GM18499 (cell line): ENCODE data around the gene SPATA32.

Experiments
- ATAC-seq: cut with Tn5 transposase; IDR thresholded peaks from one replicate; pipeline ENCODE4 v1.9.1; 2021; ENCODE audit warnings: moderate number of reproducible peaks; ENCODE audit not compliant: insufficient read depth, unreplicated experiment

Gene SPATA32

DNA sequence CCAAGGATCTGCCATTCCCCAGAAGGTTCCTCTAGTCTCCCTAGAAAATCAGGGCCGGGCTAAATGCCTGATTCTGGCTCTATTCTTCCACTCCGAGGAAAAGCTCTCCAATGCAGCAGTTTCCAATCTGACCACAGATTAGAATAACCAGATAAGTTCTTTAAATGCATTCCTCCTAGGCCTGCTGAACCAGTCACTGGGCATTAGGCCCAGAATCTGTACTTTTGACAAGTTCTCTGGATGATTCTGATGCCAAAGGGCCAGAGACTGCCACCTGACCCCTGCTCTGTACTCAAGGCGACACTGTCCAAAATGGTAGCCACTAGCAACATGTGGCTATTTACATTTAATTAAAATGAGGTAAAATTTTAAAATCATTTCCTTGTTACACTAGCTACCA, 32.6 kb upstream of the SPATA32 start:
- ATAC-seq = no peak

DNA sequence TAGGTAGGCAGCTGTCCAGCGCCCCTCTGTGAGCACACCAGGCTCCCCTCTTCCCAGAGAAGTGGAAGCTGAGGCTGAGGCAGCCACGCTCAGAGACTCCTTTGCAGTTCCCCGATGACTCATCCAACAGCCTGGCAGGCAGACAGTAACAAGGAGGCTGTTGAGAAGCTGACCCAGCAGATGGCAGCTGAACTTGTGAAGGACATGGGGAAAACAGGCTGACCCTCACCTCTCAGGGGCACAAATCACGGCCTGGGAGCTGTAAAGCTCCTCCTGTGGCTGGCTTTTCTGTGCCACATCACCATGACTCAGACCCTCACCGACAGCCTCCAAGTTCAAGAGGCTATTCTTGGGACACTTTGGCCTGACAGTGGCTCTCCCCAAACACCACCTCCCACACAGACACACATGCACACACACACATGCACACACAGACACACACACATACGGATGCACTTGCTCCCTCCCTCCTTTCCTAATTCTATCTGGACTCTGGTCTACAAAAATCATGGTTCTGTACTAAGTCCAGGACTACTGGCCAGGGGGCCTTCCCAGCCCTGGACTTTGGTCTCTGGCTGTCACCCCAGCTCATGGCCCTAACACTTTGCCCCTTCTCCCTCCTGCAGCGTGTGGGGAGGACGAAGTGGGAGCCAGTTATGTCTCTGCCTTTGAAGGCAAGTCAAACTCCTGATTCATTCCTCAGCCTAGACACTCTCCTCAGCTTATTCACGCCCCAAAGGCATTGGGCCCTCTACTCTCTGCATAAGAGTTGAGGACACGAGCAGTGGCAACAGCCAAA, 31.7 kb upstream of the SPATA32 start:
- no peak for ATAC-seq

DNA sequence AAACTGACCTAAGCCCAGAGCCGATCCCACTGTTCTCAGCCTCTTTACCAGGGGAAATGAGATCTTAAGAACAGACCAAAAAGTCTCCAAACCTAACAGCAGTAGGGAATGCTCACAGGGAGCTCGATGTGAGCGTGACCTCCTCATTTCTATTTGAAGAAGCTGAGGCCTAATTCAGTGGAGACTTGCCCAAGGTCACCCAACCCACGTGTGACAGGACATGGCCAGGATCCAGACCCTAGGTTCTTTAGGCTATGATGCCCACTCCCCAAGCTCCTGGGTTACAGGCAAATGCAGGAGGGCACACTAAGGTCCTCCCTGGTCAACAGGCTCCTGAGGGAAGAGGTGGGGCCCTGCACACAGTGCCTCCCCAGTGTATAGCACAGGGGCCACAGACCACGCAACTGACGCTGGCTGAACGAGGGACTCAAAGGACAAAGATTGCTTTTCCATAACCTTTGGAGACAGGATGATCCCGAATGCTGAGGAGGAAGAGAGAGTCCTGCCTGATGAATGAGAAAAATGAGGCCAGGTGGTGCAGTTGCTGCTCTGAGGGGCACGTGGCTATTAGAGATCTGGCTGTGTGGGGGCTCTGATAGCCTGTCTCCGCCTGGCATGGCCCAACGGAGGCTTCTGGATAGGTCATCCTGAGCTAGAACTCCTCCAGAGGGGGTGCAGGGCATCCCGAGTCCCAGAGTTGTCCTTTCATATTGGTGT, 31.0 kb upstream of the SPATA32 start:
- ATAC-seq = no peak

DNA sequence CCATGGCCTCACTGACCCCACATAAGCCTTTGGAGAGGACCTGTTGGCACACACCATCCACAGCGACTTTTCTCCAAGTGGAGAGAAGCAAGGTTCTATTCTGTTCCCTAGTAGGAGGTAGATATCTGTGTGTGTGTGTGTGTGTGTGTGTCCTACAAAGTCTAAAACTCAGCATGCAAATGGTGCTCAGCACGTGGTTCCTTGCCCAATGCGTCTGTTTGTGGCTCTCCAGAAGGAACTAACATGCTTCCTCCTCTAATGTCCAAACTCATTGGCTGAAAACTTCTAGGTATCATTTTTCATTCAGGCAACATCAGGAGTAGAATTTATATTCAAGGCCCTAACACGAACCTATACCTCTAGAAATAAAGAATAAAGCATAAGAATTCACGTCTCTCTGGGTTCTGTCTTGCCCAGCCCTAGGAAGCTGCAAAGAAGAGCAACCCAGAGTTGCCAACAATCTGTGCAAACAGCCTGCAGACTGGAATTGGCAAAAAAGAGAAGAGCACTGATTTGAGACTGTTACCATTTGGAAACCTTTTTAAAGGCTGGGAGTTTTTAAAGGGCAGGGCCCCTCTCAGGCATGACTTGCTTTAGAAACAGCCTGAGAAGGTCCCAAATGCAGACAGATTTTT, 29.4 kb upstream of the SPATA32 start:
- no peak for ATAC-seq

DNA sequence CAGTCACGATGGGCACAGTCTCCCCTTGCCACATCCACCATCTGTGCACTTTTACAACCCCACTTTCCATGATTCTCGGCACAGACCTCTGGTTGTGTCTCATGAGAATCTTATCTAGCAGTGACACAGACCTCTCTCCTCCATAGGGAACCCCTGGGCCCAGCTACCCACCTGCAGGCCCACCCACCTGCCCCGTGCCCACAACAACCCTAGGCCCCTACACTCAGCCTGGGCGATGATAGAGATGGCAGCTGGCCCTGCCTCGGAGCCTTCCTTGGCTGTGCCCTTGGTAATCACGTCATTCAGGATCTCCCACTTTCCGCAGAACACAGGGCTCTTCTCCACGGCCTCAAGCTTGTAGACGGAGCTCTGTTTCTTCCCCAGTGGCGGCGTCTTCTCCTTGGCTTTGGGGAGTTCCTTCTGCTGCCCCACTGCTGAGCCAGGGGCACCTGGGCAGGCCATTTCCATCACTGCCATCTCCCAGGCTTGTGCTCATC, 28.4 kb upstream of the SPATA32 start:
- no peak for ATAC-seq

DNA sequence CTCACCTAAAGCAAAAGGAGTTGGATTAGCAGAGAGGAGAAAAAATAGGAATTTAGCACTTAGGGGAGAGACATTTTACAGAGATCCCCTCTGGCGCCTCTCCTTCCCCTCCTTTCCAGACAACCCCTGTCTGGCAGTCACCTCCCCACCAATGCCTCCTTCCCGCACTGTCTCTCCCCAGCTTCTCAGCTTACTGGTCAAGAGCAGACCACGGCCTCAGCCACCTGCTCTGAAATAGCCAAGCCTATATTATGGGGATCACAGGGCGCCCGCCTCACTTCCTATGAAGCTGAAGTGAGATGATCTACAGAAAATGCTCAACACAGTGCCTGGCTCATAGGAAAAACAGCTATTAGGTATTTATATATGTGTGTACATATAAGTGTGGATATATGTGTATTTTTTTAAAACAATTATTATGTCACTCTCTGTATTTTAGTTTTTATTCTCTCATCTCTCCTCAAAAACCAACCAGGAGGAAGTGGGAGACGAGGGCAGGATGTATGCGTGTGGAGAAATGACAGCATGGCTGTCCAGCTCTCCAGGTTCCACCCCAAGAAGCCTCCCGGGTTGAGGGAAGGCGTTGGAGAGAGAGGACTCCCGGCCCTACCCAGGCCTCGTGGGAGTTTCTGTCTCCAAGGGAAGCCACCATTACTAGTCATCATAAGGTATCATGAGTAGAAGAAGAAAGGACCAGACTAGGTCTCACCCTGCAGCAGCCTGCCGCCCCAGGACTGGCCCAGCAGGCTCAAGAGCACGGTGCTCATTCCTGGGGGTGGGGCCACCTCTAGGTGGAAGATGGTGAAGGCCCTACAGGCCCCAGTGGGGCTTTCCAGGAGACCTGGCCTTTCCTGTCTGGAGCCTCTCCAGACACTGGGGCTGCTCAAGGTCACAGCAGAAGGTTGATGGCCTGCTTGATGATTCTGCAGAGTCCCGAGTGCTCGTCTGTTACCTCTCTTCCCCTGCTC, 27.7 kb upstream of the SPATA32 start:
- no peak for ATAC-seq

DNA sequence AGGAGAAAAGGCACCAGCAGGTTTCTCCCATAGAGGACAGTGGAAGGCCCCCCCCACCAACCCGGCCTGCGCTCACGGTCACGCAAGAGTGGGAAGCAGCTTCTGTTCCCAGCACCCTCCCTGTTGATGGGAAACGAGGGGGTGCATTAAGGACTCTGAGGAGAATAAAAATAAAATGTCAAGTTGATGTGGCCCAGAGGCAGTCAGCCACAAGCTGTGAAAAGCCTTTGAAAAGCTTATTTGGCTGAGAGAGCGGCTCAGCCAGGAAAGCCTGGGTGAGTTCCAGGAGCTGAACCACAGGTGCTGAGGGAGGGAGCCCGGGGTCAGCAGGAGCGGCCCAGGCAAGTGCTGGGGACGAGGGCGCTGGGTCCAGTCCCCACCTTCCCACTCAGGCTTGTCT, 26.9 kb upstream of the SPATA32 start:
- ATAC-seq = no peak

DNA sequence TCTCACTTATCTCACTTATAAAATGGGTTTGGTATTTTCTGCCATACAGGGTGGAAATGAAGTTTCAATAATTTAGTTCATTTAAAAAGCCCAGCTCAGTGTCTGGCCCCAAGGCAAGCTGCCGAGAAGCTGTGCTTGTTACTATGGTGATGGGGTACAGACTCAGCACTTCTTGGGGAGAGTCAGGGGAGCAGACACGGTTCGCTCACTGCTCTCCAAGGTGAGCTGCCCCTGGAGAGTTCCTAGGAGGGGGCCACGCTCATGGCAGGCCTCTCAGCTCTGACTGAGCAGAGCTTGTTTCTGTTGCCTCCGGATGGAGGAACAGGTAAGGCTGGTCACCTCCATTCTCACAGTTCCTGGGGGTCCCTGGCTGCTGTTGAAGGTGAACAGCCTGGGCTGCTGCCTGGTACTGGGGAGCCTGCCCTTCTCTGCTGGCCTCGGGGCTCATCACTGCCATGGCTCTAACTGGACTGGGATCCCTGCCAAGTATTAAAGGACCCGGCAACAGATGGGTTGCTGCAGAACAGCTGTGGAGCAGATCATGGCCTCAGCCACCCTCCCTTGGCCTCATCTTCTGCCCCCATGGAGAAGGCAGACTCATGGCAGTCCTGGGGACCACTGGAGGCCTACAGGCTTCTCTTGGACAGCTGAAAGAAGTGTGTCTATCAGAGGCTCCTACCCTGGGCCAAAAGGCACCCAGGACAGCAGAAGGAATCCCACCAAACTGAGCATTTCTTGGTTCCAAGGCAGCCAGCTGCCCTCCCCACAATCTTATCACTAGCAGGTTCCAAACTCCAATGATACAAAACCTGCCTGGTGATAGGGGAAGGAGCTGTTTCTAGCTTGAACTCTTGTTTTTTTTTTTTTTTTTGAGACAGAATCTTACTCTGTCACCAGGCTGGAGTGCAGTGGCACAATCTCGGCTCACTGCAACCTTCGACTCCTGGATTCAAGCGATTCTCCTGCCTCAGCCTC, 25.9 kb upstream of the SPATA32 start:
- ATAC-seq = no peak

DNA sequence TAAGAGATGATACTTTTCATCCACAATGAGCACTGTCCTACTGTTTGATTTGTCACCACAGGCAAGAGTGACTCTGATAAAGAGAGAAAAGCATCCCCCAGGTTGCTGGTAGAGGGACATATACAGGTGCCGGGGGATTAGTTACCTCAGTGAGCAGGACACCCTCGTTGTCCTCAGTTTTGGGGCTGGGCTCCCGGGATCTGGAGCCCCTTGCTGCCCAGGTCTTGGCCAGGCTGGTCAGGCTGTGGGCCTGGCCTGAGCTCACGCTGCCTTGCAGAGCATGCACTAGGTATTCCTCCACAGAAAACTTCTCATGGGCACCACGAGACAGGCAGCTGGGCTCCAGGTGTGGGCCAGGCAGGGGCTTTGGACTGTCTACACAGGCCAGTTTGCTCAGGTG, 24.4 kb upstream of the SPATA32 start:
- no peak for ATAC-seq

DNA sequence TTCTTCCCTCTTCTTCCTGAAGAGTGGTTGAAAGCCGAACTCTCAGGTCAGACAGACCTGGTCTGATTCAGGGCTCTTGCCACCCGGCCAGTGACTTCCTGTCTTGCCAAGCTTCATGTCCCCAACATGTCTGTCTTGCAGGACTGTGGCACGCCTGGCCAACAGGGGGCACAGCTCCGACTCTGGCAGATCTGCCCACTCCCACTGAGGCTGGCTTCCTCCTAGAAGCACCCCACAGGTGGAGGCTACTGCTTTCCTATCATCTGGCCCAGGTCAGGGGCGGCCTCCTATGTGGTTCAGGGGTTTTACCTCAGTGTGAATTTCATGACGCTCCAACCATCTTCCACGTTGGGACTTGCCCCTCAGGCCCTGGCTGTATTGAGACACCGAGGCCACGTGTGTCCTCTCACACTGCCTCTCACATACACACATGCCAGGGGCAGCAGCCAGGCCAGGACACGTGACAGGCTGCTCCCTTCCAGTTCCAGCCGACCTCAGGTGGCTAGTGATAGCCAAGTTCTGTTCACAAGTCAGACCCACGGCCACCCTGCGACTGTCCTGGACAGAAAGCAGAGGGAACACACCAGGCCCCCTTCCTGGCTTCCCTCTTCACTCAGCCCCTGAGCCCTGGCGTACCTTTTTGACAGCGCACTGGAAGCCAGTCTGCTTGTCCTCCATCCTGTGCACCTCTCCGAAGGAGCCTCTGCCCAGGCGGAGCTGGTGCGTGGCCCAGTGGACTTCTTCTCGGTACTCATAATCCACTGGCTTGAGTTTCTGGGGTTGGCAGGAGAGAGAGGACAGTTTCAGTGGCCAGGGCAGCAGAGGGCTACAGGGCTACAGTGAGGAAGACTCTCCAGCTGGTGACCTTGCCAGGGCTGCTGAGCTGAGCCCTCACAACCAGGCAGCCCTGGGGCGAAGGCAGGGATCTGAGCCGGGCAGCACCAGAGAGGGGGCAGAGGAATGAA, 22.6 kb upstream of the SPATA32 start:
- ATAC-seq = no peak

DNA sequence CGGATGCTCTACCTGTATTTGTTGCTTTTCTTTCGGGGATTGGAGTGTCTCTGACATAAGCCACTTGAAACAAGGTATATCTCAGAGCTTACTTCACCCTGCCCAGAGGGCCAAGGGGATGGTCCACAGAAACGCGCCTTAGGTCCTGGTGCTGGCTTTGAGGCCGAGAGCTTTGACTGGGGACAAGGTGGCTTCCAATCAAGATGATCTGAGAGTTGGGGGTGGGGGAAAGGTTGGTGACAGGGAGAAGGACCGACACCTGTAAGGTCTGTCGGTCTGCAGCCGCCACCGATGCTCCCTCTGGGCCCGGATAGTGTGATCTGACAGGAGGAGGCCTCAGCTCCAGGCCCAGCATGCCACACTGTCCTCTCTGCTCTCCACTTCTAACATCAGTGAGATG, 21.8 kb upstream of the SPATA32 start:
- ATAC-seq = no peak

DNA sequence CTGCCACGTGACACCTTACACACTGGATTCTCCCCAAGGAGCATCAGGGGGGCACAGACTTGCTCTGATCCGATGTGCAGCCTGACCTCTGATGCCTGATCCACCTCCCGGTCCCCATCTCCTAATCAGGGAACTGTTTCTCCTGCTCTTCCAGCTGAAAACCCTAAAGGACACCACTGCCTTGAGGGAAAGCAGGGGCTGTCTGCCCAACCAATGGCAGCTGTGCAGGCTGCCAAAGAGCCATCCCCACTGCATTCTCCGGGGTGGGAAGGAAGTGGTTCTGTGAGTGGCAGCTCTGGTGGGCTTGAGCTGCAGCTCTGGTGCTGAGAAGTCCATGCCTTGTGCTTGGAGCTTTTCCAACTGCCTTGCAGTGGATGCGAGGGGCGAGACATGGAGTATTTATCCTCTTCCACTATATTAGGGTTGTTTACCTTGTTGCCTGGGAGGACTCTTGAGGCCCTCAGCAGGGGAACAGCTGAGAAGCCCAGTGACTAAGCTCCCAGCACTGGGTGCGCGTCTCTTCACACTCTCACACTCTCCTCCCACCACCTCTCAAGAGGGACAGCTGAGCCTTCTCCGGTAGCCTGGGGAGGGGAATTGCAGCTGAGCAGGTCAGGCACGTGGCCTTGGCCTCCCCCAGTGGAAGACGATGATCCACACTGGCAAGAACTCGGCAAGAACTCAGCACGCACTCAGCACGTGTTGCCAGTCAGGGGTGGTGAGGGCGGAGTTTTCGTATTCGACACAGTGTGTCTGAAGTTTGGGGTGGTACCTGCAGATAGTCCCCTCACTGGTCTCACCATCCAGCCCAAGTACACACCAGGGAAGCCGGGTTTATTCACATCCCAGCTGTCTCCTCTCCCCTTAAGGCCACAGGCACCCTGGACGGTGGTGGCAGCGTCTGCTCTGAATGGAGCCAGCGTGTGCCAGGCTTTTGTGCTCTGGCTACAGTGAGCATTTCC, 21.1 kb upstream of the SPATA32 start:
- ATAC-seq = no peak

DNA sequence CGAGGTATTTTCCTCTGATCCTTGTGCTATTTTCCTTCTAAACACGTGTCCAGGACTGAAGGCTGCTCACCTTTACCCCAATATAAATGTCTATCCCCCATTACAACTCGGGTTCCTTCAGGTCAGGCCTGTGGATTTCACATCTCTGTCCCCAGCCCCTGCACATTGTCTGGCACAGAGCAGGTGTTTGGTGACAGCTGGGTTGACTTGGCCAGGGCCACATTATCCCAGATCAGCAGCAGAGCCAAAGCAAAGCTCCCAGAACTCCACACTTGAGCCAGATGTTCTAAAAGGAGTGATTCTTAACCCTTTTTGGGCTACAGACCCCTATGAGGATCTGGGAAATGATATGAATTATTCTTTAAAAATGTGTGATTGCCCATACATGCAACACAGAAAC, 18.0 kb upstream of the SPATA32 start:
- ATAC-seq = no peak

DNA sequence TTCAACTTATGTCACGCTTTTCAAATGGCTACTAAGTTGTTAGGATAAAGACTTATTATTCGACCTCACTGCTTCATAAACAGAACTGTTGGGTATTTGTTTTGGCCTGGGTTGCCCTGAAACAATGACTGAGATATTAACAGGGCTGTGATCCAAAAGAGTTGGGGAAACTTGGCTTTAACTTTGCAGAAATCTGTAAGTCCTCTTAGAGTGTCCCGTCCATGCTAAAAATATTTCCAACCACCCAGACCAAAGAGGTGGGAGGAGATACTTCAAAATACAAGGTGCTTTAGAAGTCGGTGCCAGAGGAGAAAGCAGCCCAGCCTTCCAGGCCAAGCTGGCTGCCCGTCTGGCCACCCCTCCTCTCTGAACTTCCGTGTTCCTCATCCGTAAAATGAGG, 16.1 kb upstream of the SPATA32 start:
- ATAC-seq = no peak

DNA sequence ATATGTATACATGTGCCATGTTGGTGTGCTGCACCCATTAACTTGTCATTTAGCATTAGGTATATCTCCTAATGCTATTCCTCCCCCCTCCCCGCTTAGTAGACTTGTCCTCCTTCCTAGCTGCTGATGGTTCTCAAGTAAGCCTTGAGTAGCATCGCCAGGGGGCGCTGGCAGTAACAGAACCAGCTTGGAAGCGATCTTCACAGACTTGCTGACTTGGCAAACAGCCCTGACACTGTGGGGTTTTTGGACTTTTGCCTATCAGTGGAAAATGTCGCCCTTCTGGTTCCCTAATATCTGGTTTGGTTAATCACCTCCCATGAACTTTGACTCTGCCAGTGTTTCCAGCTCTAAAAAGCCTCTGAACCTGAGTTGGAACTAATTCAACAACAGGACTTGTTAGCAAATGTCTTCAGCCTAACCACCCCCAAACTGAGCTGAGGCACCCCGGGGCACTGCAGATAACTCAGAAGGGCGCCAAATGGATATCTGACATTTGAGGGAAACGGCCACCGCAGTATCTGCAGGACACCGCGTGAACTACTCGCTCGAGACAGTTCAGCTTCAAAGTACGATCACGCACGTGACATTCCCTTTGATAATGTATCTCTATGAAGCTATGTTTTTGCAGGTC, 15.4 kb upstream of the SPATA32 start:
- no peak for ATAC-seq

DNA sequence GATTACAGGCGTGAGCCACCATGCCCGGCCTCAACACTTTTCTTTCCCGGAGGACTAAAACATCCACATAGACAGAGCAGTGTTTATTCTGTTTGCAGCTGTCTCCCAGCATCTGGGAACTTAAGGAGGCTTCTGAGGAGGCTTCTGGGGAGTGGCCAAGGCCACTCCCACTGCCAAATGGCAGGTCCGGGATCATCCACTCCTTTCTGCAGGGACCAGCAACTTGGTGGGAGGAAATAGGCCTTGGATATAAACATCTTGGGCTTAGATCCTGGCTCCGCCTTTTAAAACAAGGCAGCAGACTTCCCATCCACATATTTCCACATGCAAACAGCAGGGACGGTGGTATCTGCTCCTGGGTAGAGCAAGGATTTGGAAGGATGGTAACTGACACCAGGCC, 14.1 kb upstream of the SPATA32 start:
- ATAC-seq = no peak
